ENCODE measurements around the gene TNK1.

GRCh38 chr17:7438656-7439460 lies 58.0 kb downstream of the TNK1 start:
- no peak for TF ChIP-seq CTCF (IDR thresholded peaks at IDR 0.05)
- no peak for TF ChIP-seq POLR2A (IDR thresholded peaks at IDR 0.05)
